ENCODE data around the gene IFRD1.

GRCh38 chr7:112523871-112524270, 73.6 kb downstream of the IFRD1 start:
- TF ChIP-seq, protein P1, sequence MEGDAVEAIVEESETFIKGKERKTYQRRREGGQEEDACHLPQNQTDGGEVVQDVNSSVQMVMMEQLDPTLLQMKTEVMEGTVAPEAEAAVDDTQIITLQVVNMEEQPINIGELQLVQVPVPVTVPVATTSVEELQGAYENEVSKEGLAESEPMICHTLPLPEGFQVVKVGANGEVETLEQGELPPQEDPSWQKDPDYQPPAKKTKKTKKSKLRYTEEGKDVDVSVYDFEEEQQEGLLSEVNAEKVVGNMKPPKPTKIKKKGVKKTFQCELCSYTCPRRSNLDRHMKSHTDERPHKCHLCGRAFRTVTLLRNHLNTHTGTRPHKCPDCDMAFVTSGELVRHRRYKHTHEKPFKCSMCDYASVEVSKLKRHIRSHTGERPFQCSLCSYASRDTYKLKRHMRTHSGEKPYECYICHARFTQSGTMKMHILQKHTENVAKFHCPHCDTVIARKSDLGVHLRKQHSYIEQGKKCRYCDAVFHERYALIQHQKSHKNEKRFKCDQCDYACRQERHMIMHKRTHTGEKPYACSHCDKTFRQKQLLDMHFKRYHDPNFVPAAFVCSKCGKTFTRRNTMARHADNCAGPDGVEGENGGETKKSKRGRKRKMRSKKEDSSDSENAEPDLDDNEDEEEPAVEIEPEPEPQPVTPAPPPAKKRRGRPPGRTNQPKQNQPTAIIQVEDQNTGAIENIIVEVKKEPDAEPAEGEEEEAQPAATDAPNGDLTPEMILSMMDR (conservative IDR thresholded peaks at IDR 0.05 in 1 of 2, IDR thresholded peaks at IDR 0.05 in 1 of 2; ENCODE audit: extremely low read depth in 1 of 2, insufficient read depth in 1 of 2, low read depth in 1 of 2, low read length in 2 of 2), result no peak
- no peak for TF ChIP-seq EZH2 (IDR thresholded peaks at IDR 0.05; ENCODE audit: borderline replicate concordance, low read length)
